SK-N-SH (cell line): ENCODE measurements around the gene SNED1. TPM values are rescaled to one million over a fixed set of nuclear protein-coding genes. Genes with fewer than 3 reads are reported as not detected.

Experiments
- CTCF ChIA-PET: fragments of 300-600, 350-600 bp; formaldehyde crosslinking; extraction: SDS; loops from one replicate; lab custom pipeline; 2021; lab: Yijun Ruan, JAX
- POLR2A ChIA-PET: fragments of 350-600 bp; sonication (Branson Sonifier 250); formaldehyde crosslinking; extraction: SDS; loops from one replicate; lab custom pipeline; 2020; ENCODE audit warnings: antibody characterized with exemption, inconsistent platforms; lab: Yijun Ruan, JAX
- DNase-seq: peaks from one replicate; pipeline ENCODE4 v3.0.0; 2012
- H2AFZ ChIP-seq: fragments of 200-600 bp; sonication (generic); 2 replicates; pipeline ENCODE4 v1.8.1; 2016; ENCODE audit warnings: antibody characterized with exemption, mild to moderate bottlenecking, low read depth
- H3F3A ChIP-seq: fragments of 200-600 bp; sonication (generic); replicated peaks from 2 replicates; pipeline ENCODE3; 2016; ENCODE audit warnings: antibody characterized with exemption, mild to moderate bottlenecking; ENCODE audit not compliant: insufficient read depth
- H3K27ac ChIP-seq, 2 experiments: fragments of 200-500 bp in 1 of 2; fragments of 200-600 bp in 1 of 2; sonication (Bioruptor generic) in 1 of 2; sonication (generic), shearing (Covaris generic) in 1 of 2; 2 replicates each; pipeline versions ENCODE4 v1.5.1 to v1.6.1; 2014 to 2016; ENCODE audit warnings: low read depth in 2 of 2, inconsistent platforms in 1 of 2, low read length in 1 of 2, mild to moderate bottlenecking in 1 of 2, mixed read lengths in 1 of 2
- H3K27me3 ChIP-seq: fragments of 200-600 bp; sonication (generic), shearing (Covaris generic); 2 replicates; pipeline ENCODE4 v1.6.1; 2016; ENCODE audit warnings: mixed run types; ENCODE audit not compliant: insufficient read depth
- H3K36me3 ChIP-seq, 2 experiments: fragments of 200-500 bp in 1 of 2; fragments of 200-600 bp in 1 of 2; sonication (Bioruptor generic) in 1 of 2; sonication (generic) in 1 of 2; replicated peaks in 1 of 2; 2 replicates each; pipeline versions ENCODE3 to v1.5.1; 2014 to 2016; ENCODE audit warnings: low read length in 1 of 2, mild to moderate bottlenecking in 1 of 2; ENCODE audit not compliant: insufficient read depth in 2 of 2, control insufficient read depth in 1 of 2
- H3K4me1 ChIP-seq, 2 experiments: fragments of 200-500 bp in 1 of 2; fragments of 200-600 bp in 1 of 2; sonication (Bioruptor generic) in 1 of 2; sonication (generic), shearing (Covaris generic) in 1 of 2; 2 replicates each; pipeline versions ENCODE4 v1.5.1 to v1.6.1; 2014 to 2016; ENCODE audit warnings: low read depth in 1 of 2, low read length in 1 of 2, mixed run types in 1 of 2; ENCODE audit not compliant: insufficient read depth in 2 of 2, control insufficient read depth in 1 of 2
- H3K4me2 ChIP-seq: fragments of 200-600 bp; sonication (generic), shearing (Covaris generic); 2 replicates; pipeline ENCODE4 v1.6.1; 2017; ENCODE audit warnings: mixed run types
- H3K4me3 ChIP-seq, 2 experiments: fragments of 200-500 bp in 1 of 2; fragments of 200-600 bp in 1 of 2; sonication (Bioruptor generic) in 1 of 2; sonication (generic), shearing (Covaris generic) in 1 of 2; 2 replicates each; pipeline versions ENCODE4 v1.5.1 to v1.8.1; 2014 to 2016; ENCODE audit warnings: low read depth in 2 of 2, inconsistent platforms in 1 of 2, low read length in 1 of 2, mild to moderate bottlenecking in 1 of 2, mixed read lengths in 1 of 2, moderate library complexity in 1 of 2
- H3K79me2 ChIP-seq: fragments of 200-600 bp; sonication (generic); 2 replicates; pipeline ENCODE4 v1.8.1; 2017; ENCODE audit warnings: mild to moderate bottlenecking; ENCODE audit not compliant: insufficient read depth
- H3K9ac ChIP-seq: fragments of 200-600 bp; sonication (generic); 2 replicates; pipeline ENCODE4 v1.6.1; 2017; ENCODE audit warnings: mixed run types
- H3K9me2 ChIP-seq: fragments of 200-600 bp; sonication (generic); 2 replicates; pipeline ENCODE4 v1.6.1; 2017; ENCODE audit warnings: mixed run types
- H3K9me3 ChIP-seq: fragments of 200-600 bp; sonication (generic); 2 replicates; pipeline ENCODE4 v1.6.1; 2017; ENCODE audit warnings: mixed run types, mild to moderate bottlenecking, moderate library complexity
- H4K20me1 ChIP-seq: fragments of 200-600 bp; sonication (generic); 2 replicates; pipeline ENCODE4 v1.6.1; 2017; ENCODE audit warnings: mild to moderate bottlenecking, mixed run types; ENCODE audit not compliant: insufficient read depth
- CHD2 ChIP-seq: fragments of 150-350 bp; IDR thresholded peaks from 2 replicates; pipeline ENCODE4 v1.6.1; 2018; ENCODE audit warnings: low read length; ENCODE audit not compliant: partially characterized antibody
- CTCF ChIP-seq: fragments of 200-600 bp; sonication (generic); IDR thresholded peaks from 2 replicates; pipeline ENCODE4 v1.6.1; 2017; ENCODE audit warnings: antibody characterized with exemption, mild to moderate bottlenecking, moderate library complexity
- ELF1 ChIP-seq: IDR thresholded peaks from 2 replicates; pipeline ENCODE4 v1.4.0; 2012
- EZH2phosphoT487 ChIP-seq: fragments of 200-600 bp; sonication (generic); IDR thresholded peaks from 2 replicates; pipeline ENCODE4 v1.6.1; 2017; ENCODE audit warnings: low read depth, mixed run types, mild to moderate bottlenecking, antibody characterized with exemption, moderate library complexity, borderline replicate concordance
- FOSL2 ChIP-seq: IDR thresholded peaks from 2 replicates; pipeline ENCODE4 v1.4.0; 2012; ENCODE audit warnings: low read depth, mild to moderate bottlenecking, moderate library complexity, borderline replicate concordance
- FOXJ3 ChIP-seq: sonication (generic); formaldehyde crosslinking; IDR thresholded peaks from 2 replicates; pipeline ENCODE4 v1.5.1; 2020; ENCODE audit warnings: mild to moderate bottlenecking, missing genetic modification reagents
- FOXM1 ChIP-seq: IDR thresholded peaks from 2 replicates; pipeline ENCODE4 v1.4.0; 2012; ENCODE audit warnings: low read depth, mild to moderate bottlenecking
- GABPA ChIP-seq: IDR thresholded peaks from 2 replicates; pipeline ENCODE4 v1.4.0; 2012; ENCODE audit warnings: low read depth, mild to moderate bottlenecking
- GATA2 ChIP-seq: sonication (generic); formaldehyde crosslinking; IDR thresholded peaks from 2 replicates; pipeline ENCODE4 v1.5.0; 2020; ENCODE audit warnings: mild to moderate bottlenecking, missing genetic modification reagents
- IRF3 ChIP-seq: fragments of 150-350 bp; IDR thresholded peaks from 2 replicates; pipeline ENCODE4 v1.6.1; 2016; ENCODE audit warnings: mild to moderate bottlenecking, low read depth, low read length
- JUND ChIP-seq: IDR thresholded peaks from 2 replicates; pipeline ENCODE4 v1.4.0; 2012
- MAX ChIP-seq: IDR thresholded peaks from 2 replicates; pipeline ENCODE4 v1.4.0; 2012; ENCODE audit warnings: low read depth
- MEF2A ChIP-seq: IDR thresholded peaks from 2 replicates; pipeline ENCODE4 v1.4.0; 2012; ENCODE audit warnings: low read depth, borderline replicate concordance
- MXI1 ChIP-seq: IDR thresholded peaks from 2 replicates; pipeline ENCODE4 v1.6.1; 2012; ENCODE audit warnings: mild to moderate bottlenecking, low read depth, low read length, improper control_type of control experiment
- NFIC ChIP-seq: IDR thresholded peaks from 2 replicates; pipeline ENCODE4 v1.4.0; 2012; ENCODE audit warnings: borderline replicate concordance
- RAD21 ChIP-seq: IDR thresholded peaks from 2 replicates; pipeline ENCODE4 v1.6.1; 2012; ENCODE audit warnings: mild to moderate bottlenecking, low read length
- RCOR1 ChIP-seq: fragments of 150-350 bp; IDR thresholded peaks from 2 replicates; pipeline ENCODE4 v1.6.1; 2017; ENCODE audit warnings: antibody characterized with exemption, low read length
- RFX5 ChIP-seq: IDR thresholded peaks from 2 replicates; pipeline ENCODE4 v1.6.1; 2012; ENCODE audit warnings: mild to moderate bottlenecking, improper control_type of control experiment, low read length
- RXRA ChIP-seq: IDR thresholded peaks from 2 replicates; pipeline ENCODE4 v1.4.0; 2012; ENCODE audit warnings: low read depth, mild to moderate bottlenecking, borderline replicate concordance
- SIN3A ChIP-seq: IDR thresholded peaks from 2 replicates; pipeline ENCODE4 v1.6.1; 2012; ENCODE audit warnings: low read depth, mild to moderate bottlenecking, low read length, moderate library complexity, borderline replicate concordance
- SMC3 ChIP-seq: IDR thresholded peaks from 2 replicates; pipeline ENCODE4 v1.6.1; 2012; ENCODE audit warnings: low read depth, low read length, improper control_type of control experiment
- TCF12 ChIP-seq: IDR thresholded peaks from 2 replicates; pipeline ENCODE4 v1.4.0; 2012
- TEAD4 ChIP-seq: IDR thresholded peaks from 2 replicates; pipeline ENCODE4 v1.4.0; 2012; ENCODE audit warnings: mild to moderate bottlenecking, borderline replicate concordance; ENCODE audit not compliant: insufficient read depth
- USF2 ChIP-seq: fragments of 150-350 bp; IDR thresholded peaks from 2 replicates; pipeline ENCODE4 v1.6.1; 2017; ENCODE audit warnings: antibody characterized with exemption, low read length, low read depth, borderline replicate concordance
- WGBS: methylation state at CpG from one replicate; pipeline ENCODE4 v1.1.6; 2017; ENCODE audit warnings: low lambda C conversion rate; 5-methylcytosine and 5-hydroxymethylcytosine counted together
- polyA plus RNA-seq, 3 experiments: library from polyadenylated mRNA; depleted of rRNA; stranded (reverse); fragments of >200 nt; gene quantifications; 2 replicates each; pipeline ENCODE4 v1.2.3, GENCODE V29; 2012

Gene SNED1
- polyA plus RNA-seq, 1 of the 3 experiments (the other 2 are of a cell fraction), result 0.03 TPM

- Histone ChIP-seq H3K9me2 (no peaks in the 10 kb centered on the region), H3K4me1 (peaks cover 0 to 5% of the 10 kb centered on the region in 2 experiments; a peak in 2 of 4 replicates)
- POLR2A ChIA-PET, result no interaction called here
- DNase-seq, result no peak
- no peak for TF ChIP-seq SMC3
- no peak for TF ChIP-seq CTCF
- TF ChIP-seq NFIC, result no peak
- TF ChIP-seq RCOR1, result no peak
- no peak for TF ChIP-seq GATA2
- TF ChIP-seq TCF12, result no peak
- TF ChIP-seq SIN3A, result no peak
- TF ChIP-seq MXI1, result no peak
- TF ChIP-seq FOXM1, result no peak
- TF ChIP-seq MEF2A, result no peak
- TF ChIP-seq GABPA, result no peak
- no peak for TF ChIP-seq JUND
- TF ChIP-seq RFX5, result no peak
- TF ChIP-seq FOSL2, result no peak
- no peak for TF ChIP-seq RAD21
- no peak for TF ChIP-seq USF2
- TF ChIP-seq, all 33 proteins: peak for 0
- Histone ChIP-seq H3K27me3 (no peaks in the 10 kb centered on the region), H3F3A (no peaks in the 10 kb centered on the region), H3K9ac (no peak overlapping the region), H2AFZ (no peak overlapping the region), H4K20me1 (no peaks in the 10 kb centered on the region), H3K79me2 (no peaks in the 10 kb centered on the region), H3K4me3 (no peak overlapping the region), H3K9me3 (no peaks in the 10 kb centered on the region), H3K4me2 (no peak overlapping the region), H3K27ac (no peak overlapping the region), H3K36me3 (no peaks in the 10 kb centered on the region)
- 38% methylated on average over 2 of the region's 2 CpGs for WGBS
- CTCF ChIA-PET, result interaction anchor here (1.2 to 1.6 kb wide), 2 partner anchors 76 to 77 kb away, joined by 4 to 5 read pairs; no protein-coding TSS in a partner anchor
Measured at GRCh38 chr2:240990266-240990529, 8.2 kb upstream of the SNED1 start.

GRCh38 chr2:240990726-240991377, 7.6 kb upstream of the SNED1 start:
- Histone ChIP-seq H3K9me2 (no peaks in the 10 kb centered on the region), H3K4me3 (no peak overlapping the region), H3F3A (no peaks in the 10 kb centered on the region), H3K4me1 (peaks cover 0 to 5% of the 10 kb centered on the region in 2 experiments; a peak in 2 of 4 replicates), H2AFZ (no peak overlapping the region), H3K27me3 (no peaks in the 10 kb centered on the region), H3K36me3 (no peaks in the 10 kb centered on the region), H3K4me2 (no peak overlapping the region), H3K79me2 (no peaks in the 10 kb centered on the region), H4K20me1 (no peaks in the 10 kb centered on the region), H3K9me3 (no peaks in the 10 kb centered on the region), H3K27ac (no peak overlapping the region), H3K9ac (no peak overlapping the region)
- ChIA-PET POLR2A (no interaction called here), CTCF (interaction anchor here (0.9 to 1.6 kb wide), 3 partner anchors 25 to 78 kb away, joined by 3 to 5 read pairs (median 4); no protein-coding TSS in a partner anchor)
- no peak for DNase-seq
- 70% methylated on average over 5 of the region's 13 CpGs for WGBS
- TF ChIP-seq IRF3 (no peak), FOSL2 (no peak), TEAD4 (no peak), RFX5 (no peak), RXRA (no peak), ELF1 (no peak), CHD2 (no peak), EZH2phosphoT487 (no peak), GATA2 (no peak), FOXJ3 (no peak), GABPA (no peak), RCOR1 (no peak), MAX (no peak), JUND (no peak), NFIC (no peak)
